NCI-H187 (cell line): ENCODE results near the gene CARMIL1.
"Not testable (repeated sequence)": the region's sequence is repeated elsewhere in the genome, so short reads cannot be mapped to it uniquely, and the experiment has no call there.

Experiments used
- DNase-seq, 2 experiments: peaks; one replicate each; lab custom pipeline; 2025; lab: John Stamatoyannopoulos, UW

CARMIL1 gene

DNA sequence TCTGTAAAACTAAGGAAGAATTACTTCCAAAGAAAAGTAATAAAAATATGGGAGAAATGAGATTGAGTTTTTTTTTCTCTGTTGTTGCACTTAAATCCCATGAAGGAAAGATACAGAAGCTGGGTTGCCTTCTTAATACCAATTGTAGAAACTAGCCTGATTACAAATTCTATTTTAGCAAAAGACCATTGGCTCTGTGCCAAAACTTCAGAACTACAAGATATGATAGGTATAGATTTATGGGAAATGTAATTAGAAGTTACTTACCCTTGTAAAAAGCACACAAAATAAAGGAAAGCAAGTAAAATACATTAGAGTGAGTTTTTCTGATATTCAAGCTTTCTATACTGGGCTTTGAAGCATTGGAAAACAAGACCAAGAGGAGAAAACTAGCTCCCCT, 299.4 kb downstream of the CARMIL1 start:
- no peak for DNase-seq

GRCh38 chr6:25579391-25579883, 300.3 kb downstream of the CARMIL1 start:
- DNase-seq = no peak

GRCh38 chr6:25579902-25580495, 300.8 kb downstream of the CARMIL1 start:
- DNase-seq = no peak

GRCh38 chr6:25582101-25582500, 302.9 kb downstream of the CARMIL1 start:
- DNase-seq = no peak

- no peak for DNase-seq
Observed at GRCh38 chr6:25583099-25583498, 303.9 kb downstream of the CARMIL1 start.

- no peak for DNase-seq
Observed at GRCh38 chr6:25583906-25584305, 304.7 kb downstream of the CARMIL1 start.

DNA sequence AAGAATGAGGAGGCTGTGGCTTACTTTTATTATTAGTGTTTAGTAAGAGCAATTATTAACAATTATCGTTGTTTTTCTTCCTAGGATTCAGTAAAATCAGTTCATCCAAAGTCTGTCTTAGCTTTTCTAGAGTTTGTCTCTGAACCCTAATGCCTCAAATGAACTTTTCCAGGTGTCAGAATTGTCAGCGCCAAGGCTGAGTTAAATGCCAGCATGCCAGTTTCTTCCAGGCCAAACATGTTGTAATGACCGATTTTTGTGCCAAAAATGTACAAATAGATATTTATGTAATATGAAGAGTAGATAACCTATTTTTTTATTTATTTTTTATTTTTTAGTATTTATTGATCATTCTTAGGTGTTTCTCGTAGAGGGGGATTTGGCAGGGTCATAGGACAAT, 306.1 kb downstream of the CARMIL1 start:
- DNase-seq = no peak

DNA sequence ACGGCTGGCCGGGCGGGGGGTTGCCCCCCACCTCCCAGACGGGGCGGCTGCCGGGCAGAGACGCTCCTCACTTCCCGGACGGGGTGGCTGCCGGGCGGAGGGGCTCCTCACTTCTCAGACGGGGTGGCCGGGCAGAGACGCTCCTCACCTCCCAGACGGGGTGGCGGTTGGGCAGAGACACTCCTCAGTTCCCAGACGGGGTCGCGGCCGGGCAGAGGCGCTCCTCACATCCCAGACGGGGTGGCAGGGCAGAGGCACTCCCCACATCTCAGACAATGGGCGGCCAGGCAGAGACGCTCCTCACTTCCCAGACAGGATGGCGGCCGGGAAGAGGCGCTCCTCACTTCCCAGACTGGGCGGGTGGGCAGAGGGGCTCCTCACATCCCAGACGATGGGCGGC, 306.9 kb downstream of the CARMIL1 start:
- DNase-seq = not testable (repeated sequence)

- DNase-seq = no peak
Observed at GRCh38 chr6:25586927-25587326, 307.8 kb downstream of the CARMIL1 start.

DNA sequence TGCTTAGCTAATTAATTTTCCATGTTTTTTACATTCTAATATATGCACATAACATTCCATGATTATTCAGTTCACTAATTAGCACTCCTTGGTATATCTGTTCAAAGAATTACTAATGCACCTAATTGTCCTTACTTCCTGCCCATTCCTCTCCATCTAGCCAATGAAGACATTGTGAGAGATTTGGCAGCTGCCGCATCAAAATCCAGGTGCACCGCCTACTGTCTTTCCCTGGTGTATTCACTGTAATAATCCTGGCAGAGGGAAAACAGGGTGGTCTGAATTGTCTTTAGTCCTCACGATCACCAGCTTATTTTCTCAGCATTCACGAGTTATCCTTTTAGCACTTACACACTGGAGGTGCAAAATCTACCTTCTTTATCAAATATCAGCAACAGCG, 311.8 kb downstream of the CARMIL1 start:
- DNase-seq = no peak

- no peak for DNase-seq
Observed at GRCh38 chr6:25596928-25597818, 318.0 kb downstream of the CARMIL1 start.

DNA sequence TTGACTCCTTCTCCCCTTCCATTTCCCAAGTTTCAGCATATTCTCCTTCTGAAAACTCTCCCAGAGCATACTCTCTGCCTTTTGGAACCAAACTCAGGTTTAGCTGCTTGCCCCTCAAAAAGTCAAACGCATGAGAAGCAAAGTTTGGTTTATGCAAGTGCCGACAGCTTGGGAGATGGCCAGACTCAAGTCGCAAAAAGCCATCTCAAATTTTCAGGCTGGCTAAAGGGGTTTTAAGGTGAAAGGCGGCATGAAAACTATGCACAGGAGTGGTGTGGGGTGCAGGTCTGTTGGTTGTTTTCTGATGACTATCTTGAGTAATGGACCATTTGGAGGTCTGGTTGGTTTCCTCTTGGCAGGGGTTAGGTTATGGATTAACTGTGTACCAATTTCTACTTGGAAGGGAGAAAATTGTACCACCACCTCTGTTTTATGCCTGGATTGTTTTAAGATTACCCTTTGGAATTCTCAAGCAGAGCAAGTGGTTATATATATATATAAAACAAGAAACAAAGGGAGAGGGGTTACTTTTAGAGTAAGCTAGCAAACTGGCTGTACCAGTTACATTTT, 320.4 kb downstream of the CARMIL1 start:
- no peak for DNase-seq

DNA sequence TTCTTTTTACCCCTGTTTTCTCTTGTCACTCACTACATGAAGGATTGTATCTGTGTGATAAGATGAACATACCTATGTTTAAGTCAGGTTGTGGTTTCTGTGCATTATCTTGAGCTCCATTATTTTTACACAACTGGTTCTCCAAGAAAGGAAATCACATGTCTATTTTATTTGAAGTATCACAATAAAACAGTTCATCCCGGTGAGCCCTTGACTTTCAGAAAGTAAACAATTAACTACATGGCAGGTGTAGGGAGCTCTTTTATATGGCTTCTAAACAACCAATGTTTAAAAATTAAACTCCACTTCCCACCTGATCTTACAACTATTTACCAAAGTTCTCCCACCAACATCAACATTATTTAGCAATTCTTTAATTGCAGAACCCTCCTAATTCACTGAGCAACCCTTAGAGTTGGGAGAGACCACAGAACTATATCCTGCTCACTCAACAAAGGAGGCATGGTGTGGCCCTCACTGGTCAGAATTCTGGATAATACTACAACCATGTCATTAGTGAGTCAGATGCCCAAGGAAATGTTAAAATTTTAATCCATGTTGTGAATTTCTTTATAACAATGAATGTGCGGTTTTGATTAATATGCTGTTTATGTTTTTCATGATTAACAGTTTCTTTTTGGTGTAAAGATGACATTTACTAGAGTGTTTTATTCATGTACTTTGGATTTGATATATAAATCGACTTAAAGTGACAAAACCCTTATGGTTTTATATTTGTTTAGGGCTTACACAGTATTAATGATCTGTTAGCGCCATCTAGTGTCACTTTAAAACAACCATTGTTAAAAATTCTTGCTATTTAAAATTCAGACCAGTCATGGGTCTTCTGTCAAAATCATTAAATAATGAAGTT, 322.9 kb downstream of the CARMIL1 start:
- DNase-seq = no peak

DNA sequence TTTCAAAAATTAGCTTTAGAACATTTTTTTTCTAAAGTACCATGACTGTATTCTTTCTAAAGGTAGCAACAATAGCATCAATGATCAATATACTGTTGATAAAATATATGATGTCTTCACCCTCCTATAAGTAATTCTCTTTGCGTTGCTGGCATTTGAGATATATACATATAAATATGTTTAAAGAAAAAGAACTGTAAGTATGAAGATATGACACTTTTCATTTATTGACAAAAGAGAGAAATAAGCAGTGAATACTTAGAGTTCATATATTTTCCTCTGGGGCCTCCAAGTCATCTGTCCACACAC, 323.5 kb downstream of the CARMIL1 start:
- no peak for DNase-seq

GRCh38 chr6:25603251-25603650, 324.1 kb downstream of the CARMIL1 start:
- DNase-seq = no peak

GRCh38 chr6:25606151-25606550, 327.0 kb downstream of the CARMIL1 start:
- DNase-seq = no peak

DNA sequence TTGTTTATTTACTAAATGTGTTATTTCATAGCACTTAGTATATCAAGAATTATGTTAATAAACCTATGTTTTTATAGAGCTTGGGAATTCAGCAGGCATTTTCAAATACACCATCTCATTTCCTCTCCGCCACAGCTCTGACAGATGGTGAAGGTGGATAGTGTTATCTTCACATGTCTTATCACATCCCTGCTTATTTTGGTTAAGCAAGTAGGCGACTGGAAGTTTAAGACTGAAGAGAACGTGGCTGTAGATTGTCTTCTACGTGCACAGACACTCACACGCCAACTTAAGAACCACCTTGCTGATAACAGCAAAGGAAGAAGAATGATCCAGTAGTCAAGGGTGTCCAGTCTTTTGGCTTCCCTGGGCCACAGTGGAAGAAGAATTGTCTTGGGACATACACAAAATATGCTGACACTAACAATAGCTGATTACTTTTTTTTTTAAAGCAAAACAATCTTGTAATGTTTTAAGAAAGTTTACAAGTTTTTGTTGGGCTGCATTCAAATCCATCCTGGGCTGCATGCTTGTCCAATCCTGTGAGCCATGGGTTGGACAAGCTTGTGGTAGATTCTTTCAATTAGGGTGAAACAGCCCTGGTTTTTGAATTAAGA, 329.5 kb downstream of the CARMIL1 start:
- no peak for DNase-seq

DNA sequence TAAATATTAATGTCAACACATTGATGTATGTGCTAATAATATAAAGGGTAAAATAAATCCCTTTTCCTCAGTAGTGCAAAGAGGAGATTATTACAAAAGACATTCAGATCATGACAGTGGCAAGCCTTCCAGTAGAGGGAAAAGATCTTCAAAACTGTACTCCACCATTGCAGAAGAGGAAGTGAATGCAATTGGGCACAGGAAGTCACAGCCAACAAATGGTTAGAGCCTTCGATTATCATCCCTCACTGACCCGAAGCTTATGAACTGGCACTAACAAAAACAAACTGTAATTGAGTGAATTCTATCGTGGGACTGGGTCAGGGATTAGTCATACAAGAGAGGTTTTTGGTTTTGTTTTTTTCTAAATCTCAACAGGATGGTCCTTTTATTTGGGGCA, 333.5 kb downstream of the CARMIL1 start:
- DNase-seq = no peak

DNA sequence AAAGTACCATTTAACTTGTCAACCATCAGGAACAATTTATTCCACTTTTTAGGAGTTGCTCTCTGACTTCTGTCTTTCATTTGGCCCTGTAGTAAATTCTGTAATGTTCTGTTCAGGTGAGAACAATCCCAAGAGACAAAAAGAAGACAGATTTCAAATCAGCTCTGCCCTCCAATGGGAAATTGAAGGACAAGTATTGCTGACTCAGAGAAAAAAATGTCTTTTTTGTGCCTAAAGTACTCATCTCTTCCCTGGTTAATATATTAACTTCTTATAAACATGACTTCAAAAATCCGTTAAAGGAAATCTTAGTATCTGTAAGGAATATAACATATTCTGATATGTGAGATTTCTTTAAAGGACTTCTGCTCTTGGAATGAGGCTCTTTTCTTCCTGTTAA, 334.2 kb downstream of the CARMIL1 start:
- DNase-seq = no peak

- no peak for DNase-seq
Observed at GRCh38 chr6:25614052-25614451, 334.9 kb downstream of the CARMIL1 start.

- DNase-seq = no peak
Observed at GRCh38 chr6:25615471-25615870, 336.3 kb downstream of the CARMIL1 start.

- no peak for DNase-seq
Observed at GRCh38 chr6:25617997-25618396, 338.8 kb downstream of the CARMIL1 start.
